SK-N-DZ (cell line): ENCODE measurements around the gene ZNF547.
"Not testable (repeated sequence)": the region's sequence is repeated elsewhere in the genome, so short reads cannot be mapped to it uniquely, and the experiment has no call there.

ENCODE experiments used
- DNase-seq: peaks from one replicate; pipeline ENCODE4 v3.0.0-alpha.2; 2015; ENCODE audit warnings: low spot score

The ZNF547 gene

GRCh38 chr19:57374179-57374578 lies 10.8 kb downstream of the ZNF547 start:
- no peak for DNase-seq

GRCh38 chr19:57374647-57375046 lies 11.3 kb downstream of the ZNF547 start:
- DNase-seq: not testable (repeated sequence)

- DNase-seq: no peak
Measured at GRCh38 chr19:57376151-57376550, 12.8 kb downstream of the ZNF547 start.

GRCh38 chr19:57377498-57378146 lies 14.3 kb downstream of the ZNF547 start:
- no peak for DNase-seq

GRCh38 chr19:57380923-57381322 lies 17.6 kb downstream of the ZNF547 start:
- DNase-seq: no peak

GRCh38 chr19:57382806-57383488 lies 19.6 kb downstream of the ZNF547 start:
- DNase-seq: no peak

- DNase-seq: no peak
Measured at GRCh38 chr19:57389194-57389729, 25.9 kb downstream of the ZNF547 start.

GRCh38 chr19:57389730-57390598 lies 26.6 kb downstream of the ZNF547 start, which contains the start of gene ZNF548:
Gene ZNF548, plus strand, starts transcription at chr19:57389854. Its CDS starts 246 bp downstream, at chr19:57390100.
- peak; percentile 98 for DNase-seq

GRCh38 chr19:57395710-57396109 lies 32.4 kb downstream of the ZNF547 start:
- no peak for DNase-seq

GRCh38 chr19:57398868-57399267 lies 35.5 kb downstream of the ZNF547 start:
- no peak for DNase-seq

- DNase-seq: no peak
Measured at GRCh38 chr19:57403737-57404563, 40.6 kb downstream of the ZNF547 start.

GRCh38 chr19:57406516-57407123 lies 43.3 kb downstream of the ZNF547 start:
- DNase-seq: peak; percentile 45

GRCh38 chr19:57410877-57411671 lies 47.7 kb downstream of the ZNF547 start, which contains the start of gene ZNF17:
Gene ZNF17, plus strand, starts transcription at chr19:57411161. Its CDS starts 2,455 bp downstream, at chr19:57413616.
- DNase-seq: peak; percentile 86

- DNase-seq: no peak
Measured at GRCh38 chr19:57419439-57419838, 56.1 kb downstream of the ZNF547 start.

- no peak for DNase-seq
Measured at GRCh38 chr19:57421037-57421436, 57.7 kb downstream of the ZNF547 start.
